Mesothelial cell of epicardium (in vitro differentiated cells): ENCODE data around the gene FMO3. TPM values are rescaled to one million over a fixed set of nuclear protein-coding genes. Genes with fewer than 3 reads are reported as not detected.

Experiments used
- DNase-seq, 2 experiments: peaks; one replicate each; pipeline ENCODE4 v3.0.0; 2021; ENCODE audit warnings: low spot score in 2 of 2; ENCODE audit not compliant: unreplicated experiment in 2 of 2
- H3K27ac Mint-ChIP-seq: 2 replicates; pipeline ENCODE4 v1.8.0; 2021; ENCODE audit warnings: mixed read lengths
- H3K27me3 Mint-ChIP-seq: 2 replicates; pipeline ENCODE4 v1.8.0; 2021; ENCODE audit warnings: low read depth, mixed read lengths
- H3K36me3 Mint-ChIP-seq: 2 replicates; pipeline ENCODE4 v1.8.0; 2021; ENCODE audit warnings: mixed read lengths
- H3K4me1 Mint-ChIP-seq: 2 replicates; pipeline ENCODE4 v1.8.0; 2021; ENCODE audit warnings: mixed read lengths
- H3K4me3 Mint-ChIP-seq: 2 replicates; pipeline ENCODE4 v1.8.0; 2021; ENCODE audit warnings: mild to moderate bottlenecking, moderate library complexity, mixed read lengths
- H3K9me3 Mint-ChIP-seq: 2 replicates; pipeline ENCODE4 v1.8.0; 2021; ENCODE audit warnings: mixed read lengths
- total RNA-seq: library from RNA; stranded (reverse); gene quantifications from 3 replicates; pipeline ENCODE4 v1.2.1, GENCODE V29; 2021
- TF ChIP-seq, protein P1 (sequence below): fragments of 200-600 bp; sonication (generic); IDR thresholded peaks from one replicate; pipeline ENCODE4 v1.5.0; 2021; ENCODE audit warnings: antibody characterized with exemption; ENCODE audit not compliant: unreplicated experiment

FMO3 gene
- total RNA-seq, 1 donor from 2014 or later = not detected

DNA sequence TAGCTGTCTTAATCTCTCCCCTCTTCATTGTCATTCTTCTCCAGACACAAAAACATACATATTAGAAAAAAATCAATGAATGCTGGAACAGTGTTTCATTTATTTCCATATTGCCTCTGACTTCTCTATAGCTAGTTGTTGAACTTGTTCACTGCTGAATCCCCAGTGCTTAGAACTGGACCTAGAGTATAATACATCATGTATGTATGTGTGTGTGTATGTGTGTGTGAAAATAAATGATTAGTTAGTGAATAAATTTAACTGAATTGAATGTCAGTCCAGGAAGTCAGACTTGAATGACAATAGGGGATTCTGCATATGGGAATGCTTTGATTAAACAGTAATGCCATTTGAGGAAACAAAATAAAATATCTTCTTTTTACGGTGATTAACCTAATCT, 36.4 kb downstream of the FMO3 start:
- peaks cover 6% of the 10 kb centered on the region for H3K4me1 Mint-ChIP-seq
- TF ChIP-seq, protein P1, sequence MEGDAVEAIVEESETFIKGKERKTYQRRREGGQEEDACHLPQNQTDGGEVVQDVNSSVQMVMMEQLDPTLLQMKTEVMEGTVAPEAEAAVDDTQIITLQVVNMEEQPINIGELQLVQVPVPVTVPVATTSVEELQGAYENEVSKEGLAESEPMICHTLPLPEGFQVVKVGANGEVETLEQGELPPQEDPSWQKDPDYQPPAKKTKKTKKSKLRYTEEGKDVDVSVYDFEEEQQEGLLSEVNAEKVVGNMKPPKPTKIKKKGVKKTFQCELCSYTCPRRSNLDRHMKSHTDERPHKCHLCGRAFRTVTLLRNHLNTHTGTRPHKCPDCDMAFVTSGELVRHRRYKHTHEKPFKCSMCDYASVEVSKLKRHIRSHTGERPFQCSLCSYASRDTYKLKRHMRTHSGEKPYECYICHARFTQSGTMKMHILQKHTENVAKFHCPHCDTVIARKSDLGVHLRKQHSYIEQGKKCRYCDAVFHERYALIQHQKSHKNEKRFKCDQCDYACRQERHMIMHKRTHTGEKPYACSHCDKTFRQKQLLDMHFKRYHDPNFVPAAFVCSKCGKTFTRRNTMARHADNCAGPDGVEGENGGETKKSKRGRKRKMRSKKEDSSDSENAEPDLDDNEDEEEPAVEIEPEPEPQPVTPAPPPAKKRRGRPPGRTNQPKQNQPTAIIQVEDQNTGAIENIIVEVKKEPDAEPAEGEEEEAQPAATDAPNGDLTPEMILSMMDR = no peak
- no peak overlapping the region for H3K4me3 Mint-ChIP-seq
- peaks cover 2% of the 10 kb centered on the region for H3K27me3 Mint-ChIP-seq
- H3K36me3 Mint-ChIP-seq = no peaks in the 10 kb centered on the region
- H3K27ac Mint-ChIP-seq = no peak overlapping the region
- DNase-seq = no peak
- H3K9me3 Mint-ChIP-seq = peaks cover 20% of the 10 kb centered on the region

DNA sequence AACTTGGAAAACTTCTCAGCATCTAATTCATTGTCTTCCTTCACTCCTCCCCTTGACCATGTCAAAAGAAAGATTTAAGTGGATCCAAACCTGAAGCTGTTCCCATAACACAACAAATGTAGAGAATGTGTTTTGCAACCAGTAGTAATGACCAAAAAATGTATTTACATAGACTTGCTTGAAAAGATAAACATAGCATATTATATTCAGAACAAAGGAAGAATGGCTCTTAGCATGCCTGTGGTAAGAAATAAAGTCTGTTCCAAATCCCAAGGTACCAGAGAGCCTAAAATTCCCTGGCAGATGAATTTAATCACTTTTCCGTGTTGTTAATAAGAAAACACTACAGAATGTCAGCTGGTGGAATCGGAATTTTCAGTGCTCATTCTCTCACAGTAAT, 36.8 kb downstream of the FMO3 start:
- Mint-ChIP-seq H3K27me3 (peaks cover 2% of the 10 kb centered on the region), H3K27ac (no peak overlapping the region), H3K9me3 (peaks cover 20% of the 10 kb centered on the region), H3K36me3 (no peaks in the 10 kb centered on the region), H3K4me3 (no peak overlapping the region), H3K4me1 (peaks cover 6% of the 10 kb centered on the region)
- TF ChIP-seq, protein P1 = no peak
- DNase-seq = no peak

DNA sequence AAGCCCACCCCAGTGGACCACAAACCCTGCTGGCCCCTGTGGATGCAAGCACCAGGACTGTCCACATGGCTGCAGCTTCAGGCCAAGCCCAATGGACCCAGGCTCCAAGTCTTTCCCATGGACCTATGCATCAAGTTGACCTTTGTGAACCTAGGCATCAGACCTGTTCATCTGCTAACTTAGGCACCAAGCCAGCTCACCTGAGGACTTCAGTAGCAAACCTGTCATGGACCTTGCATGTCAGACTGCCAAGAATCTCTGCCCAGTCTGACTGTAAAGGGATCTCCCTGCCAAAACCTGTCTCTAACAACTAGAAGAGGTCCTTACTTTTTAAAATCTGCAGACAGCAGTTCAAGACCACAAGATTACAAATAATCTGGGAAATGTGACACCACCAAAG, 37.8 kb downstream of the FMO3 start:
- Mint-ChIP-seq H3K9me3 (peaks cover 21% of the 10 kb centered on the region), H3K27me3 (peaks cover 2% of the 10 kb centered on the region), H3K36me3 (no peaks in the 10 kb centered on the region), H3K4me1 (no peaks in the 10 kb centered on the region), H3K27ac (no peak overlapping the region), H3K4me3 (no peak overlapping the region)
- TF ChIP-seq, protein P1 = no peak
- DNase-seq = no peak

DNA sequence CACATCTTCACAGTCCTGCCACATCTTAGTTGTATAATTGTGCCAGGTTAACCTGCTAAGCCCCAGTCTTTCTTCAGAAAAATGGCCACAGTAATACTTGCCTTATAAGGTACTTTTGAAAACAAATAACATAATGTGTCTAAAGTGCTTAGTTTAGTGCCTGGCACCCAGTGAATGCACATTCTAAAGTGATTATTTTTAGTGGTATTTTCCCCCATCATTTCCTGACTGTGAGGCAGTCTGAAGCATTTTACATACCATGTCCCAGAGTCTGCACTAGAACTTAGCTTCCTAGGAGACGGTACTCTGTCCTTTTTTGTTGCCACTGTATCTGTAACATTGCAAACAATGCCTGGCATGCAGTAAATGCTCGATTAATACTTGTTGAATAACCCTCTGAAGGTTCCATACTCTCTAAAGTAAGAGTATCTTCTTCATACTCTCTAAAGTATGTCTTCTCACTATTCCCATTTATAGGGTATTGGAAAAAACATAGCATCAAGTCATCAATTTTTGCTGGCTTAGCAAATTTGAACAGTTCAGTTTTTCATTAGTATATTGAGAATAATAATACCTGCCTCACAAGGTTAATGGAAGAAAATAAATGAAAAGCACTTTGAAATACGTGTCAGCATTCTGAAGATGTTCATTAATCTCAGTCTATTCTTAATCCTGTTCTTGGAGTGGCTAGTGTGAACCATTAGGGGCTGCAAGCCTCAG, 43.7 kb downstream of the FMO3 start:
- TF ChIP-seq, protein P1 = no peak
- Mint-ChIP-seq H3K27me3 (peaks cover 11% of the 10 kb centered on the region), H3K36me3 (no peaks in the 10 kb centered on the region), H3K27ac (no peak overlapping the region), H3K4me1 (no peaks in the 10 kb centered on the region), H3K4me3 (no peak overlapping the region), H3K9me3 (peaks cover 12% of the 10 kb centered on the region)
- no peak for DNase-seq

DNA sequence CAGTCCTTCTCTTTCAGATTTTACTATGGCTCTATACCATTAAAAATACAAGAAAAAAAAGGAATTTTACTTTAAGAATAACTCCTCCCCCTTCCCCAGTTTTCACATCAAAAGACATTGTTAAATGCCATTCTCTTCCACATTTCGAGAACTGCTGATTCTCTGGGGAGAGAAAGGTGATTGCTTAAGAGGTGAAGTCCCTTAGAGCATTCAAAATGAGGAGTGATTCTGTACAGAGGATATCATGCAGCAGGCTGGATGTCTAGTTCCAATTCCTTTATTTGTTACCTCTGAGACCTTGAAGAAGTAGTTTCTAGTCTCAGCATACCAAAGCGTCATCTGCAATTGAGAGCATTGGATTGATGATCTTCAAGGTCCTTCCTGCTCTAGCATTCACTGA, 46.9 kb downstream of the FMO3 start:
- Mint-ChIP-seq H3K9me3 (peaks cover 5% of the 10 kb centered on the region), H3K27me3 (peaks cover 11% of the 10 kb centered on the region), H3K27ac (no peak overlapping the region), H3K4me1 (peaks cover 14% of the 10 kb centered on the region), H3K36me3 (no peaks in the 10 kb centered on the region), H3K4me3 (no peak overlapping the region)
- no peak for DNase-seq
- TF ChIP-seq, protein P1 = no peak

DNA sequence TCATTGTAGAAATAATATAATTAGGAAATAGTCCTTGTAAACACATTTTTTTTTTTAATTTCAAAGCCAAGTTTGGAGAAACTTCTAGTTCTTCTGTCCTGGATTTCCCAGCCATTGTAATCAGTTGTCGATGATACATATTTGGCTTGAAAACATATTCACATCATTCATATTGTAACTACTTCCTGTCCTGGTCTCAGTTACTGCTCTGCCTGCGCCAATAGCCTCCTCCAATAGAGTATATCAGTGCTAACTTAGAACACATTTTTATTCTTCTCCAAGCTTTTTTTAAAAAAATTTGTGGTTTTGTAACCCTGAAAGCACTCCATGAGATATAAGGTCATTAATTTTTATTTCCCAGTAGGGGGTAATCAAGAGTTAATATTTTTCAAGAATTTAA, 48.3 kb downstream of the FMO3 start:
- Mint-ChIP-seq H3K9me3 (no peaks in the 10 kb centered on the region), H3K27me3 (peaks cover 11% of the 10 kb centered on the region), H3K36me3 (no peaks in the 10 kb centered on the region), H3K27ac (no peak overlapping the region), H3K4me1 (peaks cover 14% of the 10 kb centered on the region), H3K4me3 (no peak overlapping the region)
- TF ChIP-seq, protein P1 = no peak
- no peak for DNase-seq
